Peyer's patch (tissue), 4 donors: ENCODE data around the gene DNAH6. TPM values are rescaled to one million over a fixed set of nuclear protein-coding genes. Genes with fewer than 3 reads are reported as not detected.

ENCODE experiments used
- DNase-seq, 3 donors: peaks; one replicate each; pipeline ENCODE4 v3.0.0-alpha.2; 2017 to 2019
- H3K27ac ChIP-seq, 4 donors: fragments of 200-600 bp; sonication (generic); one replicate each; pipeline ENCODE4 v1.5.1; 2016 to 2019
- H3K27me3 ChIP-seq, 2 donors: fragments of 200-600 bp; sonication (generic); one replicate each; pipeline ENCODE4 v1.5.1; 2019
- H3K36me3 ChIP-seq, 3 donors: fragments of 200-600 bp; sonication (generic); one replicate each; pipeline ENCODE4 v1.5.1; 2016 to 2019
- H3K4me1 ChIP-seq, 4 donors: fragments of 200-600 bp; sonication (generic); one replicate each; pipeline ENCODE4 v1.5.1; 2016 to 2019
- H3K4me3 ChIP-seq, 4 donors: fragments of 200-600 bp; sonication (generic); 1 replicate in 3 of 4; 2 replicates in 1 of 4; pipeline ENCODE4 v1.5.1; 2016 to 2019; ENCODE audit warnings: mild to moderate bottlenecking in 1 of 4
- H3K9me3 ChIP-seq, 4 donors: fragments of 200-600 bp; sonication (generic); one replicate each; pipeline ENCODE4 v1.5.1; 2016 to 2019; ENCODE audit warnings: mild to moderate bottlenecking in 1 of 4
- CTCF ChIP-seq, 6 experiments: fragments of 450-650 bp in 4 of 6; fragments of 200-600 bp in 2 of 6; sonication (generic) in 1 of 6; IDR thresholded peaks; one replicate each; pipeline ENCODE4 v1.5.1; 2017 to 2019; ENCODE audit warnings: antibody characterized with exemption in 6 of 6, mild to moderate bottlenecking in 3 of 6, moderate library complexity in 1 of 6
- POLR2A ChIP-seq, 2 donors: fragments of 450-650 bp; IDR thresholded peaks; one replicate each; pipeline ENCODE4 v1.5.1; 2017; ENCODE audit warnings: antibody characterized with exemption in 2 of 2, mild to moderate bottlenecking in 2 of 2, moderate library complexity in 2 of 2
- total RNA-seq, 4 donors: library from RNA; depleted of rRNA; stranded (reverse); fragments of >200 nt; gene quantifications; one replicate each; pipeline ENCODE4 v1.1.0, GENCODE V29; 2016

DNAH6 gene
- total RNA-seq, 4 donors from 2014 or later, result under 0.01 to 4.2 (median 1.3) TPM

- DNase-seq, result no peak
- Histone ChIP-seq H3K4me3 (no peak overlapping the region), H3K27ac (no peak overlapping the region), H3K36me3 (no peaks in the 10 kb centered on the region), H3K27me3 (no peaks in the 10 kb centered on the region), H3K9me3 (peaks cover 0 to 3% (median 0%) of the 10 kb centered on the region in 4 donors), H3K4me1 (peaks cover 0 to 7% (median 0%) of the 10 kb centered on the region in 4 donors)
- TF ChIP-seq CTCF (IDR thresholded peaks at IDR 0.05), result no peak
- no peak for TF ChIP-seq POLR2A (IDR thresholded peaks at IDR 0.05)
Measured at GRCh38 chr2:84702941-84703340, 186.6 kb downstream of the DNAH6 start.

- Histone ChIP-seq H3K9me3 (peaks cover 0 to 3% (median 0%) of the 10 kb centered on the region in 4 donors), H3K27me3 (no peaks in the 10 kb centered on the region), H3K4me3 (no peak overlapping the region), H3K27ac (no peak overlapping the region), H3K36me3 (no peaks in the 10 kb centered on the region), H3K4me1 (peaks cover 0 to 7% (median 0%) of the 10 kb centered on the region in 4 donors)
- TF ChIP-seq POLR2A (IDR thresholded peaks at IDR 0.05) (no peak), CTCF (IDR thresholded peaks at IDR 0.05) (no peak)
- DNase-seq, result no peak
Measured at GRCh38 chr2:84703831-84704230, 187.5 kb downstream of the DNAH6 start.

GRCh38 chr2:84704505-84705244, 188.4 kb downstream of the DNAH6 start:
- DNase-seq, result no peak

GRCh38 chr2:84705858-84706257, 189.6 kb downstream of the DNAH6 start:
- no peak for DNase-seq
- Histone ChIP-seq H3K36me3 (no peaks in the 10 kb centered on the region), H3K9me3 (no peaks in the 10 kb centered on the region), H3K4me3 (no peak overlapping the region), H3K4me1 (peaks cover 0 to 7% (median 0%) of the 10 kb centered on the region in 4 donors), H3K27ac (no peak overlapping the region), H3K27me3 (no peaks in the 10 kb centered on the region)
- TF ChIP-seq POLR2A (IDR thresholded peaks at IDR 0.05) (no peak), CTCF (IDR thresholded peaks at IDR 0.05) (no peak)

More at GRCh38 chr2:84704505-84705244, 188.4 kb downstream of the DNAH6 start:
- no peak overlapping the region for H3K4me3 ChIP-seq
- peaks cover 0 to 3% (median 0%) of the 10 kb centered on the region in 4 donors for H3K9me3 ChIP-seq
- TF ChIP-seq POLR2A (IDR thresholded peaks at IDR 0.05) (no peak), CTCF (IDR thresholded peaks at IDR 0.05) (no peak)
- no peak overlapping the region for H3K27ac ChIP-seq
- H3K36me3 ChIP-seq, result no peaks in the 10 kb centered on the region
- peaks cover 0 to 7% (median 0%) of the 10 kb centered on the region in 4 donors for H3K4me1 ChIP-seq
- H3K27me3 ChIP-seq, result no peaks in the 10 kb centered on the region

GRCh38 chr2:84708442-84708841, 192.1 kb downstream of the DNAH6 start:
- no peak for DNase-seq
- H3K27me3 ChIP-seq, result no peaks in the 10 kb centered on the region
- no peak overlapping the region for H3K4me3 ChIP-seq
- no peak overlapping the region for H3K27ac ChIP-seq
- H3K4me1 ChIP-seq, result peaks cover 0 to 7% (median 0%) of the 10 kb centered on the region in 4 donors
- no peaks in the 10 kb centered on the region for H3K9me3 ChIP-seq
- TF ChIP-seq POLR2A (IDR thresholded peaks at IDR 0.05), result no peak
- TF ChIP-seq CTCF (IDR thresholded peaks at IDR 0.05), result no peak
- H3K36me3 ChIP-seq, result no peaks in the 10 kb centered on the region
